A549 (cell line): ENCODE data around the gene TACC2. TPM values are rescaled to one million over a fixed set of nuclear protein-coding genes. Genes with fewer than 3 reads are reported as not detected.

Source experiments
- ATAC-seq, 2 experiments: fragments of 200-7000 bp in 1 of 2; fragments of >200 bp in 1 of 2; cut with Nextera tagmentation in 1 of 2; cut with Tn5 transposase in 1 of 2; 3 replicates each; pipeline versions ENCODE4 v1.8.0 to v1.9.1; 2018 to 2020; ENCODE audit warnings: mild to moderate bottlenecking in 1 of 2, moderate library complexity in 1 of 2
- CTCF ChIA-PET: fragments of 300-600 bp; sonication (Branson Sonifier 250); formaldehyde crosslinking; extraction: SDS; loops from one replicate; lab custom pipeline; 2021; ENCODE audit warnings: antibody characterized with exemption, inconsistent platforms; lab: Yijun Ruan, JAX
- POLR2A ChIA-PET: fragments of 350-600 bp; formaldehyde crosslinking; extraction: SDS; loops from one replicate; lab custom pipeline; 2021; ENCODE audit warnings: antibody characterized with exemption, inconsistent platforms; lab: Yijun Ruan, JAX
- DNase-seq, 2 experiments: peaks; one replicate each; pipeline versions ENCODE4 v3.0.0 to v3.0.0-alpha.2; 2011 to 2016; ENCODE audit warnings: low read depth in 1 of 2, low spot score in 1 of 2
- FAIRE-seq: peaks from 2 replicates; lab custom pipeline; 2011; peaks lifted over from hg19 to GRCh38; lab: Jason Lieb, UNC
- H3K27ac ChIP-seq, 2 experiments: fragments of >200 bp; sonication (Bioruptor Twin); formaldehyde crosslinking; 3 replicates each; pipeline ENCODE4 v1.5.1; 2016 to 2017
- H3K4me1 ChIP-seq: fragments of >200 bp; sonication (Bioruptor Twin); formaldehyde crosslinking; 3 replicates; pipeline ENCODE4 v1.6.1; 2016
- H3K4me2 ChIP-seq: fragments of >200 bp; sonication (Bioruptor Twin); formaldehyde crosslinking; 3 replicates; pipeline ENCODE4 v1.6.1; 2016
- H3K4me3 ChIP-seq: fragments of >200 bp; sonication (Bioruptor Twin); formaldehyde crosslinking; 3 replicates; pipeline ENCODE4 v1.5.1; 2016
- H3K9me3 ChIP-seq: fragments of >200 bp; sonication (Bioruptor Twin); formaldehyde crosslinking; 3 replicates; pipeline ENCODE4 v1.6.1; 2016
- BHLHE40 ChIP-seq: IDR thresholded peaks from 2 replicates; pipeline ENCODE4 v1.6.1; 2012; ENCODE audit warnings: low read depth, low read length, inconsistent platforms
- CBX2 ChIP-seq: fragments of 200-600 bp; sonication (generic); IDR thresholded peaks from 2 replicates; pipeline ENCODE4 v1.6.1; 2016; ENCODE audit warnings: low read depth, mild to moderate bottlenecking, borderline replicate concordance
- CHD4 ChIP-seq: fragments of 200-600 bp; sonication (generic); IDR thresholded peaks from 2 replicates; pipeline ENCODE4 v1.6.1; 2016; ENCODE audit warnings: antibody characterized with exemption, mild to moderate bottlenecking, borderline replicate concordance
- CTCF ChIP-seq: fragments of >200 bp; sonication (Bioruptor Twin); formaldehyde crosslinking; IDR thresholded peaks from 3 replicates; pipeline ENCODE4 v1.5.1; 2016
- EP300 ChIP-seq, 2 experiments: fragments of >200 bp; sonication (Bioruptor Twin); formaldehyde crosslinking; IDR thresholded peaks; 2 replicates in 1 of 2; 3 replicates in 1 of 2; pipeline ENCODE4 v1.6.1; 2016 to 2017
- ESRRA ChIP-seq: fragments of 150-350 bp; IDR thresholded peaks from 2 replicates; pipeline ENCODE4 v1.6.1; 2014; ENCODE audit warnings: mild to moderate bottlenecking, low read length, borderline replicate concordance
- FOSL2 ChIP-seq, 2 experiments: fragments of 450-650 bp in 1 of 2; fragments of >200 bp in 1 of 2; sonication (Bioruptor Twin) in 1 of 2; formaldehyde crosslinking; IDR thresholded peaks; 2 replicates each; pipeline versions ENCODE4 v1.5.0 to v1.6.1; 2016 to 2020; ENCODE audit warnings: mild to moderate bottlenecking in 1 of 2, moderate library complexity in 1 of 2
- HDAC2 ChIP-seq: fragments of 200-600 bp; sonication (generic); IDR thresholded peaks from 2 replicates; pipeline ENCODE4 v1.6.1; 2016
- KDM5A ChIP-seq: fragments of 200-600 bp; sonication (generic); IDR thresholded peaks from 2 replicates; pipeline ENCODE4 v1.6.1; 2016; ENCODE audit warnings: antibody characterized with exemption, mild to moderate bottlenecking
- MAFK ChIP-seq: fragments of 450-650 bp; IDR thresholded peaks from 2 replicates; pipeline ENCODE4 v1.6.1; 2014; ENCODE audit not compliant: partially characterized antibody
- MAX ChIP-seq: IDR thresholded peaks from 2 replicates; pipeline ENCODE4 v1.6.1; 2012
- MAZ ChIP-seq: fragments of 150-350 bp; IDR thresholded peaks from 2 replicates; pipeline ENCODE4 v1.6.1; 2014; ENCODE audit warnings: antibody characterized with exemption, low read depth, low read length, borderline replicate concordance
- MYC ChIP-seq: IDR thresholded peaks from 2 replicates; pipeline ENCODE4 v1.6.1; 2012; ENCODE audit warnings: mild to moderate bottlenecking, inconsistent platforms, low read length, improper control_type of control experiment, borderline replicate concordance
- NPAS2 ChIP-seq: fragments of 250-450 bp; sonication (Bioruptor Pico); IDR thresholded peaks from 2 replicates; pipeline ENCODE4 v1.8.0; 2022; ENCODE audit warnings: mild to moderate bottlenecking, moderate library complexity, borderline replicate concordance
- POLR2AphosphoS2 ChIP-seq: conservative IDR thresholded peaks from 2 replicates; pipeline ENCODE4 v1.6.1; 2012; ENCODE audit warnings: low read length, improper control_type of control experiment, inconsistent platforms
- RAD21 ChIP-seq, 2 experiments: fragments of >200 bp in 1 of 2; sonication (Bioruptor Twin) in 1 of 2; formaldehyde crosslinking in 1 of 2; IDR thresholded peaks in 1 of 2; conservative IDR thresholded peaks in 1 of 2; 2 replicates in 1 of 2; 3 replicates in 1 of 2; pipeline ENCODE4 v1.6.1; 2012 to 2018; ENCODE audit warnings: inconsistent platforms in 1 of 2
- RARB ChIP-seq: fragments of 250-450 bp; sonication (Bioruptor Pico); IDR thresholded peaks from 2 replicates; pipeline ENCODE4 v1.8.0; 2021; ENCODE audit warnings: mild to moderate bottlenecking, moderate library complexity
- RCOR1 ChIP-seq: fragments of 150-350 bp; IDR thresholded peaks from 2 replicates; pipeline ENCODE4 v1.6.1; 2014; ENCODE audit warnings: antibody characterized with exemption, low read length, low read depth
- RFX5 ChIP-seq: fragments of 450-650 bp; IDR thresholded peaks from 2 replicates; pipeline ENCODE4 v1.7.1; 2014; ENCODE audit warnings: antibody characterized with exemption, mild to moderate bottlenecking, moderate library complexity
- SMC3 ChIP-seq: fragments of >200 bp; sonication (Bioruptor Twin); formaldehyde crosslinking; IDR thresholded peaks from 3 replicates; pipeline ENCODE4 v1.6.1; 2018; ENCODE audit warnings: inconsistent platforms
- ZC3H11A ChIP-seq: fragments of 450-650 bp; IDR thresholded peaks from 2 replicates; pipeline ENCODE4 v1.6.1; 2014; ENCODE audit warnings: antibody characterized with exemption, mild to moderate bottlenecking
- ZNF302 ChIP-seq: fragments of 250-450 bp; sonication (Bioruptor Pico); IDR thresholded peaks from 2 replicates; pipeline ENCODE4 v1.9.0; 2021; ENCODE audit warnings: inconsistent platforms, mild to moderate bottlenecking, moderate library complexity
- ZSCAN20 ChIP-seq: fragments of 250-450 bp; sonication (Bioruptor Pico); IDR thresholded peaks from 2 replicates; pipeline ENCODE4 v1.8.0; 2022; ENCODE audit warnings: mild to moderate bottlenecking, moderate library complexity
- WGBS: methylation state at CpG from one replicate; pipeline ENCODE4 v1.1.6; 2017; ENCODE audit errors: missing lambda C conversion rate; 5-methylcytosine and 5-hydroxymethylcytosine counted together
- polyA plus RNA-seq, 4 experiments: library from polyadenylated mRNA; depleted of rRNA in 3 of 4; stranded (reverse); fragments of >200 nt; fragmentation: RNase III in 1 of 4; extraction: RNeasy Plus Mini Kit Qiagen cat#74134 plus additional on column Dnase treatment in 1 of 4; gene quantifications; 2 replicates in 3 of 4; 3 replicates in 1 of 4; pipeline ENCODE4 v1.2.3, GENCODE V29; 2011 to 2017
- TF ChIP-seq, protein P1 (sequence below): IDR thresholded peaks from 2 replicates; pipeline ENCODE4 v1.6.1; 2012; ENCODE audit warnings: low read depth, borderline replicate concordance
- TF ChIP-seq, protein P2 (sequence below): fragments of 250-450 bp; sonication (Bioruptor Pico); IDR thresholded peaks from 2 replicates; pipeline ENCODE4 v1.5.0; 2021; ENCODE audit warnings: mild to moderate bottlenecking, moderate library complexity, borderline replicate concordance

Gene TACC2
- polyA plus RNA-seq, 2 of the 4 experiments (the other 2 are of a cell fraction): 83.3 to 128 TPM

- Histone ChIP-seq H3K9me3 (peaks cover 1% of the 10 kb centered on the region; the same call in 1 of the 3 replicates), H3K27ac (peak overlapping the region; percentile 65 to 67; a peak in 5 of 6 replicates), H3K4me2 (peak overlapping the region; percentile 54), H3K4me1 (peaks cover 40% of the 10 kb centered on the region), H3K4me3 (no peak overlapping the region)
- peak; percentile 61; the same call in 2 of the 3 replicates for TF ChIP-seq SMC3
- TF ChIP-seq POLR2AphosphoS2: no peak; the same call in 1 of the 2 replicates
- TF ChIP-seq RARB (CRISPR knock-in tag): no peak
- TF ChIP-seq ZSCAN20: no peak
- no peak for TF ChIP-seq ZNF302 (CRISPR knock-in tag)
- TF ChIP-seq RCOR1: no peak
- no peak for TF ChIP-seq NPAS2
- TF ChIP-seq MYC: no peak
- TF ChIP-seq RAD21 (conservative IDR thresholded peaks at IDR 0.05 in 1 of 2, IDR thresholded peaks at IDR 0.05 in 1 of 2): peak; percentile 53 to 64
- TF ChIP-seq EP300 (IDR thresholded peaks at IDR 0.05): no peak
- peak; percentile 78 for TF ChIP-seq CTCF
- no peak for TF ChIP-seq ZC3H11A
- no peak for TF ChIP-seq KDM5A
- CTCF ChIA-PET: interaction anchor here (0.6 to 4.5 kb wide), 51 partner anchors 11 to 444 kb away, joined by 3 to 64 read pairs (median 4); no protein-coding TSS in a partner anchor
- no peak for FAIRE-seq
- POLR2A ChIA-PET: no interaction called here
- 45% methylated on average over 14 of the region's 14 CpGs for WGBS
- peak; percentile 61 to 76 for DNase-seq
- ATAC-seq: peak; percentile 82 to 93
These were observed 279.1 kb downstream of the TACC2 start for GRCh38 chr10:122267849-122268737.

GRCh38 chr10:122269059-122269687, 280.2 kb downstream of the TACC2 start:
- H3K4me2 ChIP-seq: no peak overlapping the region
- FAIRE-seq: no peak
- no peaks in the 10 kb centered on the region for H3K9me3 ChIP-seq
- WGBS: 67% methylated on average over 10 of the region's 10 CpGs
- no peak for DNase-seq
- H3K4me1 ChIP-seq: peaks cover 29% of the 10 kb centered on the region
- CTCF ChIA-PET: interaction anchor here (0.7 to 4.5 kb wide), 20 partner anchors 9 to 435 kb away, joined by 3 to 64 read pairs (median 6); no protein-coding TSS in a partner anchor
- no peak overlapping the region for H3K27ac ChIP-seq
- no peak for ATAC-seq
- TF ChIP-seq CHD4 (no peak), MAZ (no peak), MAX (no peak), ZNF302 (CRISPR knock-in tag) (no peak), POLR2AphosphoS2 (no peak), MYC (no peak), CBX2 (no peak), ESRRA (no peak), MAFK (no peak), BHLHE40 (no peak), RFX5 (no peak), FOSL2 (IDR thresholded peaks at IDR 0.05) (no peak), FOSL2 (CRISPR knock-in tag; IDR thresholded peaks at IDR 0.05) (no peak), HDAC2 (no peak), RAD21 (conservative IDR thresholded peaks at IDR 0.05 in 1 of 2, IDR thresholded peaks at IDR 0.05 in 1 of 2) (no peak)
- TF ChIP-seq, protein P1, sequence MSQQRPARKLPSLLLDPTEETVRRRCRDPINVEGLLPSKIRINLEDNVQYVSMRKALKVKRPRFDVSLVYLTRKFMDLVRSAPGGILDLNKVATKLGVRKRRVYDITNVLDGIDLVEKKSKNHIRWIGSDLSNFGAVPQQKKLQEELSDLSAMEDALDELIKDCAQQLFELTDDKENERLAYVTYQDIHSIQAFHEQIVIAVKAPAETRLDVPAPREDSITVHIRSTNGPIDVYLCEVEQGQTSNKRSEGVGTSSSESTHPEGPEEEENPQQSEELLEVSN: no peak
- TF ChIP-seq, protein P2, sequence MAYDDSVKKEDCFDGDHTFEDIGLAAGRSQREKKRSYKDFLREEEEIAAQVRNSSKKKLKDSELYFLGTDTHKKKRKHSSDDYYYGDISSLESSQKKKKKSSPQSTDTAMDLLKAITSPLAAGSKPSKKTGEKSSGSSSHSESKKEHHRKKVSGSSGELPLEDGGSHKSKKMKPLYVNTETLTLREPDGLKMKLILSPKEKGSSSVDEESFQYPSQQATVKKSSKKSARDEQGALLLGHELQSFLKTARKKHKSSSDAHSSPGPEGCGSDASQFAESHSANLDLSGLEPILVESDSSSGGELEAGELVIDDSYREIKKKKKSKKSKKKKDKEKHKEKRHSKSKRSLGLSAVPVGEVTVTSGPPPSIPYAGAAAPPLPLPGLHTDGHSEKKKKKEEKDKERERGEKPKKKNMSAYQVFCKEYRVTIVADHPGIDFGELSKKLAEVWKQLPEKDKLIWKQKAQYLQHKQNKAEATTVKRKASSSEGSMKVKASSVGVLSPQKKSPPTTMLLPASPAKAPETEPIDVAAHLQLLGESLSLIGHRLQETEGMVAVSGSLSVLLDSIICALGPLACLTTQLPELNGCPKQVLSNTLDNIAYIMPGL: no peak
- POLR2A ChIA-PET: no interaction called here
- H3K4me3 ChIP-seq: no peak overlapping the region
